ENCODE measurements around the gene RFX7.

GRCh38 chr15:56042982-56043980 is 200.4 kb downstream of the RFX7 start:
- TF ChIP-seq YY1 (IDR thresholded peaks at IDR 0.05; ENCODE audit: insufficient read depth, insufficient read length) (no peak), SUZ12 (IDR thresholded peaks at IDR 0.05; ENCODE audit: extremely low read depth, insufficient read depth, insufficient read length) (no peak), ZNF274 (IDR thresholded peaks at IDR 0.05; ENCODE audit: low read depth, low read length) (no peak)

Data from NT2/D1 (cell line).